HUES6 (cell line): ENCODE results near the gene BRCC3.
"Not testable (repeated sequence)": the region's sequence is repeated elsewhere in the genome, so short reads cannot be mapped to it uniquely, and the experiment has no call there.

Experiments
- H3K27ac ChIP-seq: 2 replicates; pipeline ENCODE4 v1.7.0; 2013; ENCODE audit warnings: low read depth, mild to moderate bottlenecking, low read length, inconsistent platforms
- H3K27me3 ChIP-seq: 2 replicates; pipeline ENCODE4 v1.6.1; 2013; ENCODE audit warnings: low read length; ENCODE audit not compliant: control insufficient read depth, insufficient read depth
- H3K36me3 ChIP-seq: 2 replicates; pipeline ENCODE4 v1.6.1; 2013; ENCODE audit warnings: low read length; ENCODE audit not compliant: control insufficient read depth, insufficient read depth
- H3K4me1 ChIP-seq: 2 replicates; pipeline ENCODE4 v1.6.1; 2013; ENCODE audit warnings: low read length; ENCODE audit not compliant: control insufficient read depth, insufficient read depth
- H3K4me3 ChIP-seq: 2 replicates; pipeline ENCODE4 v1.5.1; 2013; ENCODE audit warnings: low read depth, low read length
- H3K9ac ChIP-seq: one replicate; pipeline ENCODE4 v1.6.1; 2013; ENCODE audit warnings: mild to moderate bottlenecking, low read length
- H3K9me3 ChIP-seq: 2 replicates; pipeline ENCODE4 v1.6.1; 2013; ENCODE audit warnings: low read depth, low read length; ENCODE audit not compliant: control insufficient read depth, insufficient read depth

BRCC3 gene

DNA sequence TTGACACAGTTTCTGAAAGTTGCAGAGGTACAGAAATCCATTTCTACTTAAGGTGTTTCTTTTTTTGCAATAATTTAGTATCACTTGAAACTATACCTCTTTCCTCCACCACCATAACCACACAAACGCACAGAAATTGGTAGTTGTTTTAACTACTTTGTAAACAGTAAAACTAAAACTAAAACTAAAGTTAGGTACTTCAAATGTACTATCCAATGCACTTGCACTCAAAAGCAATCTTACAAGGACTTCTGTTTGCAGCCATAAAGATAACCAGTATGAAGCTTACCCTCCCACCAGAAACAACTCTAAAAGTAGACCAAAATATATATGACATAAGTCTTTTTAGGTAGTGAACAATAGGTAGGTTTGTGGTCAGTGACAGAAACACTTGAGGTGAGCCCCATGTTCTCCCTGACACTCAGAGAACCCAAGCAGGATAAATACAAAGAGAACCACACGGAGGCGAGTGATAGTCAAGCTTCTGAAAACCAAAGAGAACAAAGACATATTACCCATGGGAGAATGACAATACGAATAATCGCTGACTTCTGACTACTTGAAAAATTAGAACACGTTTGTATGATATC, 72.7 kb downstream of the BRCC3 start:
- H3K9ac ChIP-seq: no peak overlapping the region
- H3K4me3 ChIP-seq: no peak overlapping the region
- H3K36me3 ChIP-seq: no peaks in the 10 kb centered on the region
- no peaks in the 10 kb centered on the region for H3K27me3 ChIP-seq
- no peaks in the 10 kb centered on the region; the same call in 1 of the 2 replicates for H3K9me3 ChIP-seq
- H3K4me1 ChIP-seq: no peaks in the 10 kb centered on the region
- H3K27ac ChIP-seq: no peak overlapping the region

DNA sequence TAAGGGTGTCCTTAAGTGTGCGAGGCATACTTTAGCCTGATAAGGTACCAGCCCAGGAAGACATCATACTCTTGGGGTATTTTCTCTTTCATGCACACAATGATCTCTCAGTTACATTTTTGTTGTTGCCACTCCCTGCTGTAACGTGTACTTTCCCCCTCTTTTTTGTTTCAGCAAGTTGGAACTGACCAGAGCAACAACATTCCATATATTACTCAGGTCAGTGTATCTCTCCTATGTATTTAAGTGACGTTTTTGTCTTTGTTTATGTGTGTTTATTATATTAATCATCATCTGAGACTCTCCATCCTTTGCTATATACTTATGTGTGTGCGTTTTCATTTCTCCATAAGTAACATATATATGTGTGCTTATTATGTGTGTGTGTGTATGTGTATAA, 73.6 kb downstream of the BRCC3 start:
- no peak overlapping the region for H3K27ac ChIP-seq
- no peak overlapping the region for H3K9ac ChIP-seq
- no peaks in the 10 kb centered on the region for H3K36me3 ChIP-seq
- no peak overlapping the region for H3K4me3 ChIP-seq
- H3K27me3 ChIP-seq: no peaks in the 10 kb centered on the region
- no peaks in the 10 kb centered on the region for H3K4me1 ChIP-seq
- H3K9me3 ChIP-seq: no peaks in the 10 kb centered on the region; the same call in 1 of the 2 replicates

DNA sequence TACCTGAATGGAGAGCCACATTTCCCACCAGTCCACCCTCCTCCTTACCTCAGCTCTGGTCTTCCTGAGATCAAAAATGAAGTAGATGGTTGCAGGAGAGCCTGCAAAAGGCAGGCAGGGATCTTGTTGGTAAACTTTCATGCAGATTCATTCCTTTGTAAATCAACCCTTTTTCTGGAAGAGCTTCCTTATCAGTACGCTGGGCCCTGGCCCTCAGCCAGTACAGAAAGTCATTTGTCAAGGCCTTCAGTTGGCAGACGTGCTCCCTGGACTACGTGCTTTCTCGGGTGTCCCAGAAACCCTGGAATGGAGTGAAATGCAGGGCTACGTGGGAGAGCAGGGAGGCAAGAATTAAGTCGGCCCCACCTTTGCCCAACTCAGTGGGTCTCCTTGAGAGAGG, 76.3 kb downstream of the BRCC3 start:
- H3K9me3 ChIP-seq, H3K27me3 ChIP-seq, H3K4me1 ChIP-seq, H3K36me3 ChIP-seq, H3K27ac ChIP-seq, H3K4me3 ChIP-seq, H3K9ac ChIP-seq: not testable (repeated sequence)

DNA sequence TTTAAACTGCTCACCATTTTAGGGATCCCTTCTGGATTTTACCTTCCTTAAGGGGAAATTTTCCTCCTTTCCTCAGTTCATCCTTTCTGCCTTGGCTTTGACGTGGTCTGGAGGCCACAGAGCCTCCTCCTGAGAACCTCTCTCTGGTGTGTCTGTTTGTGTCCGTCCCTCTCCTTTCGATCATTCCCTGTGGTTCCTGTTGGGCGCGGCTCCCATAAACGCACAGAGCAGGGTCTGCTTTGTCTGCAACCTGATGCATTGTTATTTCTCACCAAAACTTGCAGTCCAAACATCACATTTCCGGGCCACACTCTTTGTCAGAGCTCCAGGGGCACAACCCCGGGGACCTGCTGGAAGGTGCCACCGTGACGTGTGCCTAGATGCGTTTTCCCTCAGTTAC, 76.9 kb downstream of the BRCC3 start:
- not testable (repeated sequence) for H3K9ac ChIP-seq, H3K4me3 ChIP-seq, H3K27ac ChIP-seq, H3K27me3 ChIP-seq, H3K4me1 ChIP-seq, H3K9me3 ChIP-seq, H3K36me3 ChIP-seq

DNA sequence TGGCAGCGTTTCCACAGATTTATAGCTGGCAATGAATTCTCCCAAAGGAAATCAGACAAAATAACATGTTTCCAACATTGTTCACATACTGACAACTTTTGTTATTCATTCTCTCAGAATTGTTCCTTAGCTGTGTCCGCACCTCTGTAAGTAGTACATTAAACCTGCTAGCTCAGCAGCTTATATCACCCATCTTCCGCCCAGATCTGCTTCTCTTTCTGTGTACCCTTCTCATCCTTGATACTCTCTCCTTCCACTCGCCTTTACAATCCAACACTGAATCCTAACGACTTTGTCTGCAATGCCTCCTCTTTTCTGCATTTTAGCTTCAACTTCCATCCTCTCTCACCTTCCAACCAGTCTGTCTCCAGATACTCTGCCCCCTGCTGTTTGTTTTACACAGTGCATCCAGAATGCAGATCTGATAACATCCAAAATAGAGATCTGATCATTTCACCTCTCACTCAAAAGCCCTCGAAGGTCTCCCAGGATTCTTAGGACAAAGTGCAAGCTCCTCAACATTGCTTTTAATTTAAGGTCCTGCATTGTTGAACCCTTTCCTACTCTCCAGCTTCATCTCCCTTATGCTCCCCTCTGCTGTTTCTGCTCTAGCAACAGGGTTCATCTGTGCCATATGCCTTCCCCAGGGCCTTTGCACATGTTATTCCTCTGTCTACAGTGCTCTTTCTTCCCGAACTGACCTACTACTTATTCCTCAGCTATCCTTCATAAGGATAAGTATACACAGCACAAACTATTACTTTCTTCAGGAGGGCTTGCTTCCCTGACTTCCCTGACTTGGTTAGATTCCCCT, 77.6 kb downstream of the BRCC3 start:
- Histone ChIP-seq H3K9ac (no peak overlapping the region), H3K27me3 (no peaks in the 10 kb centered on the region), H3K27ac (no peak overlapping the region), H3K4me1 (no peaks in the 10 kb centered on the region), H3K9me3 (no peaks in the 10 kb centered on the region; the same call in 1 of the 2 replicates), H3K4me3 (no peak overlapping the region), H3K36me3 (no peaks in the 10 kb centered on the region)

DNA sequence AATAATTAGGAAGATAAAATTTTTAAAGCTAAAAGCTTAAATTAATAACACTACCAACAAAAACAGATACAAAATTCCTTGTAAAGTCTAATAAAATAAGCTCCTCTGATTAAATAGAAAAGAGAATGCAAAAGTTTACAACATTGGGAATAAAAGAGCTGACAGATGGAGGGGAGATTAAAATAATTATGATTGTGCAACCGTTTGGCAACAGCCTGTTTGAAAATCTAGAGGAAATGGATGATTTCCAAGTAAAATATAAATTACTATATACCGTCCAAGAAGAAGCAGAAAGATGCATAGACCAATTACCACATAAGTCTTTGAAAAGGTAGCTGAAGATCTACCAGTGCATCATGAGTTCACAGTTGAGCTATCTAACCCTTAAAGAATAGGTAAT, 98.6 kb downstream of the BRCC3 start:
- no peak overlapping the region for H3K27ac ChIP-seq
- H3K4me3 ChIP-seq: no peak overlapping the region
- H3K4me1 ChIP-seq: no peaks in the 10 kb centered on the region
- H3K9ac ChIP-seq: no peak overlapping the region
- H3K27me3 ChIP-seq: no peaks in the 10 kb centered on the region
- peaks cover 3% of the 10 kb centered on the region; the same call in 1 of the 2 replicates for H3K9me3 ChIP-seq
- H3K36me3 ChIP-seq: no peaks in the 10 kb centered on the region
